VCaP (cell line): ENCODE measurements around the gene PXDC1.
"Not testable (repeated sequence)": the region's sequence is repeated elsewhere in the genome, so short reads cannot be mapped to it uniquely, and the experiment has no call there.

Source experiments
- H3K27ac ChIP-seq: fragments of 450-650 bp; 2 replicates; pipeline ENCODE4 v1.5.1; 2017
- CTCF ChIP-seq: fragments of 450-650 bp; conservative IDR thresholded peaks from 2 replicates; pipeline ENCODE4 v1.5.1; 2017; ENCODE audit warnings: mild to moderate bottlenecking, moderate library complexity

Gene PXDC1

GRCh38 chr6:3762852-3763251, 11.3 kb upstream of the PXDC1 start:
- TF ChIP-seq CTCF = no peak
- H3K27ac ChIP-seq = no peak overlapping the region

GRCh38 chr6:3762359-3762758, 10.8 kb upstream of the PXDC1 start:
- no peak for TF ChIP-seq CTCF
- H3K27ac ChIP-seq = no peak overlapping the region

- no peak for TF ChIP-seq CTCF
- H3K27ac ChIP-seq = no peak overlapping the region
These were observed 10.4 kb upstream of the PXDC1 start for GRCh38 chr6:3761989-3762270.

- H3K27ac ChIP-seq = no peak overlapping the region
- no peak for TF ChIP-seq CTCF
These were observed 8.2 kb upstream of the PXDC1 start for GRCh38 chr6:3759646-3760232.

GRCh38 chr6:3758842-3759144, 7.3 kb upstream of the PXDC1 start:
- TF ChIP-seq CTCF = no peak
- no peak overlapping the region for H3K27ac ChIP-seq

- not testable (repeated sequence) for H3K27ac ChIP-seq
These were observed 6.7 kb upstream of the PXDC1 start for GRCh38 chr6:3757998-3758841.

- no peak overlapping the region for H3K27ac ChIP-seq
- TF ChIP-seq CTCF = no peak
These were observed 5.7 kb upstream of the PXDC1 start for GRCh38 chr6:3757241-3757641.

GRCh38 chr6:3756546-3756945, 5.0 kb upstream of the PXDC1 start:
- no peak for TF ChIP-seq CTCF
- no peak overlapping the region for H3K27ac ChIP-seq
